Activated T-cell treated with anti-CD3 and anti-CD28 coated beads, Interleukin-2, amount 50 U/mL, for 72 hours (primary cell): ENCODE data around the gene SMTNL2. TPM values are rescaled to one million over a fixed set of nuclear protein-coding genes. Genes with fewer than 3 reads are reported as not detected.
"Not testable (repeated sequence)": the region's sequence is repeated elsewhere in the genome, so short reads cannot be mapped to it uniquely, and the experiment has no call there.

ENCODE experiments used
- ATAC-seq, 2 donors: fragments of 150-1000 bp; cut with Tn5 transposase; replicated peaks in 1 of 2; 2 replicates each; pipeline ENCODE4 v1.10.0; 2021; ENCODE audit warnings: moderate library complexity in 2 of 2, mild to moderate bottlenecking in 1 of 2
- DNase-seq, 2 donors: peaks; one replicate each; pipeline ENCODE4 v3.0.0; 2021 to 2022; ENCODE audit warnings: mixed read lengths in 1 of 2
- H3K27ac Mint-ChIP-seq: one replicate; pipeline ENCODE4 v1.8.0; 2022; ENCODE audit warnings: mild to moderate bottlenecking, moderate library complexity, mixed read lengths
- H3K27me3 Mint-ChIP-seq: one replicate; pipeline ENCODE4 v1.8.0; 2022; ENCODE audit warnings: low read depth, mixed read lengths
- H3K36me3 Mint-ChIP-seq, 2 donors: one replicate each; pipeline ENCODE4 v1.8.0; 2022; ENCODE audit warnings: mixed read lengths in 2 of 2, mild to moderate bottlenecking in 1 of 2; ENCODE audit not compliant: insufficient read depth in 2 of 2
- H3K4me1 Mint-ChIP-seq: one replicate; pipeline ENCODE4 v1.8.0; 2022; ENCODE audit warnings: low read depth, mixed read lengths
- H3K4me3 Mint-ChIP-seq, 2 donors: one replicate each; pipeline ENCODE4 v1.8.0; 2022; ENCODE audit warnings: mild to moderate bottlenecking in 2 of 2, mixed read lengths in 2 of 2, moderate library complexity in 2 of 2
- H3K9me3 Mint-ChIP-seq, 2 donors: one replicate each; pipeline ENCODE4 v1.8.0; 2022; ENCODE audit warnings: mixed read lengths in 2 of 2
- total RNA-seq, 2 donors: library from RNA; stranded (reverse); gene quantifications; one replicate each; pipeline ENCODE4 v1.2.3, GENCODE V29; 2022

The SMTNL2 gene
- total RNA-seq, 2 donors from 2014 or later = not detected

GRCh38 chr17:4598776-4599504 lies 14.6 kb downstream of the SMTNL2 start:
- Mint-ChIP-seq H3K4me1 (peaks cover 6% of the 10 kb centered on the region), H3K4me3 (no peak overlapping the region), H3K27me3 (no peaks in the 10 kb centered on the region), H3K9me3 (no peaks in the 10 kb centered on the region), H3K36me3 (no peaks in the 10 kb centered on the region), H3K27ac (no peak overlapping the region)
- ATAC-seq (no peak), DNase-seq (no peak)

- no peaks in the 10 kb centered on the region for H3K27me3 Mint-ChIP-seq
- no peak for ATAC-seq
- H3K4me1 Mint-ChIP-seq = peaks cover 6% of the 10 kb centered on the region
- no peak overlapping the region for H3K4me3 Mint-ChIP-seq
- DNase-seq = no peak
- no peaks in the 10 kb centered on the region for H3K9me3 Mint-ChIP-seq
- no peak overlapping the region for H3K27ac Mint-ChIP-seq
- H3K36me3 Mint-ChIP-seq = no peaks in the 10 kb centered on the region
These were observed 15.4 kb downstream of the SMTNL2 start for GRCh38 chr17:4599505-4600281.

- ATAC-seq = no peak
- Mint-ChIP-seq H3K27me3 (no peaks in the 10 kb centered on the region), H3K9me3 (no peaks in the 10 kb centered on the region), H3K4me1 (no peaks in the 10 kb centered on the region), H3K4me3 (no peak overlapping the region), H3K36me3 (no peaks in the 10 kb centered on the region), H3K27ac (no peak overlapping the region)
- DNase-seq = no peak
These were observed 16.2 kb downstream of the SMTNL2 start for GRCh38 chr17:4600563-4600962.

- ATAC-seq = no peak
- H3K4me1 Mint-ChIP-seq = no peaks in the 10 kb centered on the region
- H3K4me3 Mint-ChIP-seq = no peak overlapping the region
- no peak overlapping the region for H3K27ac Mint-ChIP-seq
- no peaks in the 10 kb centered on the region for H3K27me3 Mint-ChIP-seq
- no peak for DNase-seq
- H3K36me3 Mint-ChIP-seq = no peaks in the 10 kb centered on the region
- H3K9me3 Mint-ChIP-seq = no peaks in the 10 kb centered on the region
These were observed 17.0 kb downstream of the SMTNL2 start for GRCh38 chr17:4601326-4601725.

- Mint-ChIP-seq H3K4me1 (no peaks in the 10 kb centered on the region), H3K27me3 (no peaks in the 10 kb centered on the region), H3K9me3 (no peaks in the 10 kb centered on the region), H3K4me3 (no peak overlapping the region), H3K27ac (no peak overlapping the region), H3K36me3 (no peaks in the 10 kb centered on the region)
- DNase-seq (no peak), ATAC-seq (no peak)
These were observed 17.7 kb downstream of the SMTNL2 start for GRCh38 chr17:4602041-4602440.

- Mint-ChIP-seq H3K9me3 (no peaks in the 10 kb centered on the region), H3K4me1 (no peaks in the 10 kb centered on the region), H3K36me3 (no peaks in the 10 kb centered on the region), H3K27ac (no peak overlapping the region), H3K4me3 (no peak overlapping the region), H3K27me3 (peaks cover 17% of the 10 kb centered on the region)
- no peak for DNase-seq
- no peak for ATAC-seq
These were observed 19.8 kb downstream of the SMTNL2 start for GRCh38 chr17:4604111-4604644.

- DNase-seq, ATAC-seq, H3K27ac Mint-ChIP-seq, H3K36me3 Mint-ChIP-seq, H3K4me3 Mint-ChIP-seq, H3K4me1 Mint-ChIP-seq, H3K9me3 Mint-ChIP-seq: not testable (repeated sequence)
- peaks cover 22% of the 10 kb centered on the region for H3K27me3 Mint-ChIP-seq
These were observed 20.4 kb downstream of the SMTNL2 start for GRCh38 chr17:4604736-4605135.

- ATAC-seq (no peak), DNase-seq (no peak)
- Mint-ChIP-seq H3K4me1 (no peaks in the 10 kb centered on the region), H3K27me3 (peaks cover 24% of the 10 kb centered on the region), H3K36me3 (no peaks in the 10 kb centered on the region), H3K9me3 (no peaks in the 10 kb centered on the region), H3K27ac (no peak overlapping the region), H3K4me3 (no peak overlapping the region)
These were observed 21.5 kb downstream of the SMTNL2 start for GRCh38 chr17:4605826-4606225.

- no peaks in the 10 kb centered on the region for H3K9me3 Mint-ChIP-seq
- no peak for DNase-seq
- no peaks in the 10 kb centered on the region for H3K36me3 Mint-ChIP-seq
- no peak overlapping the region for H3K27ac Mint-ChIP-seq
- peaks cover 24% of the 10 kb centered on the region for H3K27me3 Mint-ChIP-seq
- H3K4me1 Mint-ChIP-seq = no peaks in the 10 kb centered on the region
- no peak for ATAC-seq
- no peak overlapping the region for H3K4me3 Mint-ChIP-seq
These were observed 23.0 kb downstream of the SMTNL2 start for GRCh38 chr17:4607261-4607741.

GRCh38 chr17:4607773-4608187 lies 23.5 kb downstream of the SMTNL2 start:
- no peaks in the 10 kb centered on the region for H3K36me3 Mint-ChIP-seq
- no peaks in the 10 kb centered on the region for H3K9me3 Mint-ChIP-seq
- ATAC-seq (no peak), DNase-seq (no peak)
- no peak overlapping the region for H3K27ac Mint-ChIP-seq
- H3K4me1 Mint-ChIP-seq = no peaks in the 10 kb centered on the region
- H3K27me3 Mint-ChIP-seq = peaks cover 24% of the 10 kb centered on the region
- no peak overlapping the region for H3K4me3 Mint-ChIP-seq

GRCh38 chr17:4609761-4610160 lies 25.4 kb downstream of the SMTNL2 start:
- DNase-seq (no peak), ATAC-seq (no peak)
- peaks cover 24% of the 10 kb centered on the region for H3K27me3 Mint-ChIP-seq
- H3K4me1 Mint-ChIP-seq = no peaks in the 10 kb centered on the region
- no peak overlapping the region for H3K4me3 Mint-ChIP-seq
- H3K36me3 Mint-ChIP-seq = no peaks in the 10 kb centered on the region
- no peak overlapping the region for H3K27ac Mint-ChIP-seq
- H3K9me3 Mint-ChIP-seq = no peaks in the 10 kb centered on the region

GRCh38 chr17:4610162-4610561 lies 25.8 kb downstream of the SMTNL2 start:
- Mint-ChIP-seq H3K27ac (no peak overlapping the region), H3K36me3 (no peaks in the 10 kb centered on the region), H3K9me3 (no peaks in the 10 kb centered on the region), H3K27me3 (peaks cover 24% of the 10 kb centered on the region), H3K4me3 (no peak overlapping the region), H3K4me1 (no peaks in the 10 kb centered on the region)
- ATAC-seq = no peak
- DNase-seq = no peak

- peaks cover 27% of the 10 kb centered on the region for H3K27me3 Mint-ChIP-seq
- no peak overlapping the region for H3K27ac Mint-ChIP-seq
- H3K36me3 Mint-ChIP-seq = no peaks in the 10 kb centered on the region
- H3K4me3 Mint-ChIP-seq = no peak overlapping the region
- no peaks in the 10 kb centered on the region for H3K9me3 Mint-ChIP-seq
- ATAC-seq (no peak), DNase-seq (no peak)
- H3K4me1 Mint-ChIP-seq = no peaks in the 10 kb centered on the region
These were observed 26.3 kb downstream of the SMTNL2 start for GRCh38 chr17:4610656-4611055.
